Heart left ventricle (tissue), 16 donors: ENCODE results near the gene TCF20. TPM values are rescaled to one million over a fixed set of nuclear protein-coding genes. Genes with fewer than 3 reads are reported as not detected.

Source experiments
- ATAC-seq, 4 donors: fragments of 200-7000 bp; cut with Tn5 transposase; one replicate each; pipeline ENCODE4 v1.9.1; 2020 to 2022; ENCODE audit warnings: moderate library complexity in 4 of 4, mild to moderate bottlenecking in 3 of 4, moderate number of reproducible peaks in 1 of 4
- DNase-seq, 5 donors: peaks; one replicate each; pipeline ENCODE4 v3.0.0-alpha.2; 2020
- H3K27ac ChIP-seq, 12 donors: fragments of 200-600 bp; sonication (generic) in 4 of 12; one replicate each; pipeline versions ENCODE4 v1.5.0 to v1.8.0; 2016 to 2022; ENCODE audit warnings: mild to moderate bottlenecking in 2 of 12
- H3K27me3 ChIP-seq, 9 donors: fragments of 200-600 bp; sonication (generic) in 2 of 9; one replicate each; pipeline versions ENCODE4 v1.5.1 to v1.8.0; 2016 to 2022; ENCODE audit warnings: mild to moderate bottlenecking in 3 of 9
- H3K36me3 ChIP-seq, 9 donors: fragments of 200-600 bp; sonication (generic) in 2 of 9; one replicate each; pipeline versions ENCODE4 v1.5.0 to v1.8.0; 2018 to 2022; ENCODE audit warnings: mild to moderate bottlenecking in 2 of 9
- H3K4me1 ChIP-seq, 12 donors: fragments of 200-600 bp; sonication (generic) in 4 of 12; one replicate each; pipeline versions ENCODE4 v1.5.0 to v1.8.0; 2016 to 2022; ENCODE audit warnings: mild to moderate bottlenecking in 3 of 12
- H3K4me3 ChIP-seq, 12 donors: fragments of 200-600 bp; sonication (generic) in 4 of 12; one replicate each; pipeline versions ENCODE4 v1.5.0 to v1.8.0; 2017 to 2022; ENCODE audit warnings: mild to moderate bottlenecking in 9 of 12, moderate library complexity in 4 of 12
- H3K9me3 ChIP-seq, 12 donors: fragments of 200-600 bp; sonication (generic) in 4 of 12; one replicate each; pipeline versions ENCODE4 v1.5.0 to v1.8.0; 2016 to 2022; ENCODE audit warnings: mild to moderate bottlenecking in 1 of 12
- POLR2A ChIP-seq, 2 donors: fragments of 450-650 bp; IDR thresholded peaks; one replicate each; pipeline ENCODE4 v1.6.1; 2017; ENCODE audit warnings: antibody characterized with exemption in 2 of 2, mild to moderate bottlenecking in 2 of 2, moderate library complexity in 2 of 2
- WGBS, 4 donors: extraction: QIAGEN DNeasy Blood & Tissue Kit in 2 of 4; methylation state at CpG; one replicate each; pipeline versions ENCODE4 v1.1.5 to v1.1.7; 2013 to 2018; 5-methylcytosine and 5-hydroxymethylcytosine counted together
- intact Hi-C, 10 donors: fragments of 100-400 bp; cut with DNase I; formaldehyde crosslinking; loops; one replicate each; pipeline versions ENCODE4 v1.11.1 to v1.14.2; 2022
- polyA plus RNA-seq, 2 donors: library from polyadenylated mRNA; stranded (reverse); fragments of 200-250 nt; gene quantifications; one replicate each; pipeline ENCODE4 v1.2.3, GENCODE V29; 2013
- total RNA-seq, 9 donors: library from RNA; depleted of rRNA in 2 of 9; stranded (reverse); fragments of >200 nt in 2 of 9; fragmentation: NEBNext Ultra II Directional in 3 of 9; extraction: Animal tissue kit (Norgen Biotek cat#: 25700) in 3 of 9; gene quantifications; one replicate each; pipeline versions ENCODE4 v1.1.0 to v1.2.4, GENCODE V29; 2016 to 2023
- TF ChIP-seq, protein P1 (sequence below), 12 donors: fragments of 200-600 bp; sonication (generic) in 4 of 12; IDR thresholded peaks; one replicate each; pipeline versions ENCODE4 v1.5.0 to v1.8.0; 2018 to 2022; ENCODE audit warnings: antibody characterized with exemption in 12 of 12, mild to moderate bottlenecking in 5 of 12
- donor health status: ischemic (EF 13 %, LVEDD 7.1; RV severe dilation, severe dysfunction).
- donor health status: healthy with polysubstance abuse.
- donor health status: DM: no; HTN: yes; CAD: no.
- donor health status: DM: no; HTN: no; CAD: no.
- donor health status: ischemic (EF 25% LVEDD 6.9; RV normal size, moderate dysfunction).
- donor health status: ischemic (EF 25% LVEDD 5.7; RV mildly dilated, moderate dysfunction).
- donor health status: healthy.
- donor health status: DM: yes; HTN: yes; CAD: no.
- donor health status: ischemic (EF 35%, LVEDD 5.7; RV mildly dilated, moderate dysfunction).
- donor health status: nonischemic (EF 11% LVEDD 7.7; RV severe dilation, severe dysfunction).
- donor health status: DM: yes; HTN: yes; CAD: no.
- donor health status: PGD.
- donor health status: ischemic (EF 29% LVEDD 5.4; RV normal size, mild dysfunction).
- donor health status: nonischemic (EF 23%, LVEDD 6.1; RV moderate dilation, normal function).

TCF20 gene
- total and polyA plus RNA-seq, 11 donors = 5.2 to 25.7 (median 15.7) TPM

DNA sequence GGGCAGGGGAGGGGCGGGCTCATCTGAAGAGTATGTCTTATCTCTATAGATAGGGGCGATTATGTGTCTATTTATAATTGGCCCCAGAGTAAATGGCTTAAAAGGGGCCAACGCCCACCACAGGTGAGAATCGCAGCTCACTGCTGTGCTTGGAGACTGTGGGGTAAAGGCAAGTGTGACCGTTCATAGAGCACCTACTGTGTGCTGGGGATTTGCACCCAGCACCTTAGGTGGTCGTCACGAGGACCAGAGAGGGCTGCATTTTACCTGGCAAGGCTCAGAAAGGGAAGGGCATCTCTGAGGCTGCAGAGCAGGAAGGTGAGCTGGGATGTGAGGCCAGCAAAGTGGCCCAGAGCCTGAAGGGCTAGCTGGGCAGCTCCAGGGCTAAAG lies 13.7 kb upstream of the TCF20 start:
- H3K27ac ChIP-seq = no peak overlapping the region
- peak overlapping the region in 1 of 12 donors; percentile 49 for H3K4me3 ChIP-seq
- DNase-seq = peak in 1 of 5 donors; percentile 1
- no peaks in the 10 kb centered on the region for H3K9me3 ChIP-seq
- H3K27me3 ChIP-seq = peaks cover 0 to 53% (median 23%) of the 10 kb centered on the region in 9 donors
- H3K36me3 ChIP-seq = no peaks in the 10 kb centered on the region
- intact Hi-C loops = loop anchor here in 1 of 10 donors (5.0 kb wide), 1 partner anchor 153 kb away; no protein-coding TSS in a partner anchor
- no peak for ATAC-seq
- WGBS, 4 donors = 29 to 45% (median 33%) methylated on average over 5 to 7 of the region's 7 CpGs
- peaks cover 0 to 15% (median 7%) of the 10 kb centered on the region in 12 donors for H3K4me1 ChIP-seq
- TF ChIP-seq POLR2A (IDR thresholded peaks at IDR 0.05) = no peak
- TF ChIP-seq, protein P1, sequence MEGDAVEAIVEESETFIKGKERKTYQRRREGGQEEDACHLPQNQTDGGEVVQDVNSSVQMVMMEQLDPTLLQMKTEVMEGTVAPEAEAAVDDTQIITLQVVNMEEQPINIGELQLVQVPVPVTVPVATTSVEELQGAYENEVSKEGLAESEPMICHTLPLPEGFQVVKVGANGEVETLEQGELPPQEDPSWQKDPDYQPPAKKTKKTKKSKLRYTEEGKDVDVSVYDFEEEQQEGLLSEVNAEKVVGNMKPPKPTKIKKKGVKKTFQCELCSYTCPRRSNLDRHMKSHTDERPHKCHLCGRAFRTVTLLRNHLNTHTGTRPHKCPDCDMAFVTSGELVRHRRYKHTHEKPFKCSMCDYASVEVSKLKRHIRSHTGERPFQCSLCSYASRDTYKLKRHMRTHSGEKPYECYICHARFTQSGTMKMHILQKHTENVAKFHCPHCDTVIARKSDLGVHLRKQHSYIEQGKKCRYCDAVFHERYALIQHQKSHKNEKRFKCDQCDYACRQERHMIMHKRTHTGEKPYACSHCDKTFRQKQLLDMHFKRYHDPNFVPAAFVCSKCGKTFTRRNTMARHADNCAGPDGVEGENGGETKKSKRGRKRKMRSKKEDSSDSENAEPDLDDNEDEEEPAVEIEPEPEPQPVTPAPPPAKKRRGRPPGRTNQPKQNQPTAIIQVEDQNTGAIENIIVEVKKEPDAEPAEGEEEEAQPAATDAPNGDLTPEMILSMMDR (IDR thresholded peaks at IDR 0.05) = no peak

DNA sequence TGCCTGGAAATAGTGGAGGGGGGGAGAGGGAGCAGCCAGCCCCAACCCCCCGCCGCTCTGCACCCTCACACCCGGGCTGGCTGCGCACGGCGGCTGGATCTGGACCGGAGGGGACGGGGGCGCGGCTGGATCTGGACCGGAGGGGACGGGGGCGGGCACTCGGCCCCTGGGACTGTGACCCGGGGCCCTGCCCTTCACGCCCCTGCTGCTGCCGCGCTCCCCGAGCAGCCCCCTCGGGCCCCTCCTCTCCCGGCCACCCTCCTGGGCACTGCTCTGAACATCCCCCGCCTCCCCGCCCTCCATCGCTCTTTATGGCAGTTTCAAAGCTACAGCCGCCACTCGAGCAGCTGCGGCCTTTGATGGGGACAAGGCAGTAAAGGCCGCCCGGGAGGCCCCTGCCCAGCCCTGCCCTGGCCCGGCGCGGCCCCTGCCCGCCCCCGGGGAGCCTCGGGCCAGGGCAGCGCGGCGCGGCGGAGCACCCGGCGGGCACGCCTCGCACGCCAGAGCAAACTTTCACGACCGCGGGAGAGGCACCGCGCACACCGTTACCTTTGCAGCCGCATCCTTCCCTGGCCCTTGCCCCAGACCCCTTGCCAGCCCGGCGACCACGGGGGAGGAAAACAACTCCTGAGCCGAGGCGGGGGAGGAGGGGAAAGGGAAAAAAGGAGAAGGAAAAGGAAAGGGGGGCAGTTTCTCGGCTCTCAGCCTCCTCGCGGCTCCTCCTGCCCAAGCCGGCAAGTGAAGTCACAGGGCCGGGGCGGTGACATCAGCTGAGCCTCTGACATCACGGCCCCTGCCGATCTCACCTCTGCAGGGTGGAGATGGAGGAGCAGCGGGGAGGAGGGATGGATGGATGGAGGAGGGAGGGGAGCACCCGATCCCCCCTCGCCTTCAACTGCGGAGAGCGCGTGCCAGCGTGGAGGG lies 13.1 kb upstream of the TCF20 start:
- Histone ChIP-seq H3K36me3 (no peaks in the 10 kb centered on the region), H3K4me3 (peak overlapping the region in 11 of 12 donors; percentile 11 to 50 (median 32)), H3K4me1 (peaks cover 0 to 15% (median 7%) of the 10 kb centered on the region in 12 donors), H3K27ac (no peak overlapping the region), H3K27me3 (peaks cover 0 to 53% (median 23%) of the 10 kb centered on the region in 9 donors), H3K9me3 (no peaks in the 10 kb centered on the region)
- 4 to 6% (median 5%) methylated on average over 27 to 72 of the region's 72 CpGs for WGBS, 4 donors
- peak in 2 of 5 donors; percentile 25 to 61 for DNase-seq
- TF ChIP-seq POLR2A (IDR thresholded peaks at IDR 0.05) = no peak
- ATAC-seq = peak in 1 of 4 donors; percentile 36
- intact Hi-C loops = loop anchor here in 1 of 10 donors (5.0 kb wide), 1 partner anchor 154 kb away; no protein-coding TSS in a partner anchor

DNA sequence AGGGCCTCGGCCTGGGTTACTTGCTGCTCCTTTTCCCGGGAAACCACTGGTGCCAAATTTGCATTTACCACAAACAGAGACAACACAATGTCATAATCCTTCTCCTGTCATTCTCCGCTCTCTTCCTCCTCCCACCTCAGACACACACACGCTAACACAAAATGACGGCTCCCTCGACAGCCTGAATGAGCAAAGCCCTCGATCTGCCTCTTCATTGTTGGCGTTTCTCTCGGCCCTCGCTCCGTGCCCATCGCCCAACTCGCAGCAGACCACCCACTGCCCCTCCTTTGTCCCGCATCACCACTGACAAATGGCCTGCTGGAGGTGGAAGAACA lies 12.5 kb upstream of the TCF20 start:
- TF ChIP-seq, protein P1 (IDR thresholded peaks at IDR 0.05) = no peak
- TF ChIP-seq POLR2A (IDR thresholded peaks at IDR 0.05) = no peak
- ATAC-seq (no peak), DNase-seq (no peak)
- intact Hi-C loops = loop anchor here in 1 of 10 donors (5.0 kb wide), 1 partner anchor 154 kb away; no protein-coding TSS in a partner anchor
- Histone ChIP-seq H3K27ac (no peak overlapping the region), H3K9me3 (no peaks in the 10 kb centered on the region), H3K4me3 (peak overlapping the region in 9 of 12 donors; percentile 20 to 50 (median 40)), H3K4me1 (peaks cover 0 to 15% (median 7%) of the 10 kb centered on the region in 12 donors), H3K36me3 (no peaks in the 10 kb centered on the region), H3K27me3 (peaks cover 0 to 53% (median 23%) of the 10 kb centered on the region in 9 donors)
- 31 to 44% (median 35%) methylated on average over 14 of the region's 14 CpGs for WGBS, 4 donors

DNA sequence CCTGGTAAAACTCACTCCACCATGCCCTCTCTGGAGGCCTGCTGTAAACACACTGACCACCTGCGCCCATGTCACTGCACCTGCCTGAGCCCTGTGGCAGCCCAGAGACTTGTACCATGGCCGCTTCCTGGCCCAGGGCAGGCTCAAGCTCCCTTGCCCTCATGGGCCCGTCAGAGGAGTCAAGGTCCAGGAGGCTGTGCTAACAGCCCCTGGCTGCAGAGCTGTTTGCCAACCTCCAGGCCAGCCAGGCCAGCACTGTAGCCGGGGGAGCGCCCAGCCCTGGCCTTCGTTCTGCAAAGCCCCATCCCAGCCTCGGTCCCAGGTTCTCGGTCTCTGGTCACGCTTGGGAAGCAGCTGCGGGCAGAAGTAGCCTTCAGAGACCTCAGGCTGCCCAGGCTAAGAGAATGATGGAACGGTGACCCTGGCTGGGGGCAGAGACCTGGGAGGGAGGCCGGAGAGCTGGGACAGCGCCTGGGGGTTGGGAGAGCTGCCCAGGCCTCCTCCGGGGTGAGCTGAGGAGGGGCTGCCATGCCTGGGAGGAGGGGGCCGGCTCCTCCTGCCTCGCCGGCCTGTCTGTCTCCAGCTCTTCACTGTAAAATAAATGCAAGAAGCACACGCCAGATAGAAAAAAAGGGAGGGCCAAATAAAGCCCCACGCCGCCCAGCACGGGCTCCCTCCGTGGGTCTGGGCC lies 11.9 kb upstream of the TCF20 start:
- Histone ChIP-seq H3K4me1 (peaks cover 0 to 15% (median 7%) of the 10 kb centered on the region in 12 donors), H3K27me3 (peaks cover 0 to 53% (median 23%) of the 10 kb centered on the region in 9 donors), H3K4me3 (peak overlapping the region in 1 of 12 donors; percentile 43), H3K27ac (no peak overlapping the region), H3K9me3 (no peaks in the 10 kb centered on the region), H3K36me3 (no peaks in the 10 kb centered on the region)
- DNase-seq (peak in 1 of 5 donors; percentile 13), ATAC-seq (no peak)
- no peak for TF ChIP-seq POLR2A (IDR thresholded peaks at IDR 0.05)
- TF ChIP-seq, protein P1 (IDR thresholded peaks at IDR 0.05) = no peak
- intact Hi-C loops = loop anchor here in 1 of 10 donors (5.0 kb wide), 1 partner anchor 155 kb away; no protein-coding TSS in a partner anchor
- WGBS, 4 donors = 71 to 79% (median 77%) methylated on average over 13 to 22 of the region's 22 CpGs
